Fibroblast of skin of back (primary cell): Measurements from ENCODE around the gene FER1L5. TPM values are rescaled to one million over a fixed set of nuclear protein-coding genes. Genes with fewer than 3 reads are reported as not detected.

Experiments used
- DNase-seq: peaks from one replicate; pipeline ENCODE4 v3.0.0-alpha.2; 2013
- polyA plus RNA-seq, 2 experiments: library from polyadenylated mRNA; unstranded; fragments of 120-200 nt; gene quantifications; one replicate each; pipeline ENCODE4 v1.2.1, GENCODE V29; 2013; ENCODE audit not compliant: insufficient read length in 2 of 2

The FER1L5 gene
- 0.05 TPM for polyA plus RNA-seq (2013, experiment 1 of 2; ENCODE audit: insufficient read length)
- polyA plus RNA-seq (2013, experiment 2 of 2; ENCODE audit: insufficient read length): 0.07 TPM

- DNase-seq: peak; percentile 67
Measured at GRCh38 chr2:96642564-96643360, at the start of gene FER1L5. Gene FER1L5, plus strand, starts transcription at chr2:96642764. Its CDS starts 73 bp downstream, at chr2:96642837.

GRCh38 chr2:96594282-96594681 is 48.3 kb upstream of the FER1L5 start:
- no peak for DNase-seq

GRCh38 chr2:96594691-96595152 is 47.8 kb upstream of the FER1L5 start:
- no peak for DNase-seq

GRCh38 chr2:96596596-96596995 is 46.0 kb upstream of the FER1L5 start:
- DNase-seq: no peak

GRCh38 chr2:96599941-96600340 is 42.6 kb upstream of the FER1L5 start:
- DNase-seq: no peak

- no peak for DNase-seq
Measured at GRCh38 chr2:96601382-96602292, 40.9 kb upstream of the FER1L5 start.

GRCh38 chr2:96602330-96602823 is 40.2 kb upstream of the FER1L5 start:
- no peak for DNase-seq

- DNase-seq: no peak
Measured at GRCh38 chr2:96604104-96604503, 38.5 kb upstream of the FER1L5 start.

GRCh38 chr2:96608469-96609455 is 33.8 kb upstream of the FER1L5 start:
- peak; percentile 20 for DNase-seq

- no peak for DNase-seq
Measured at GRCh38 chr2:96616128-96616527, 26.4 kb upstream of the FER1L5 start.

- DNase-seq: no peak
Measured at GRCh38 chr2:96616535-96616934, 26.0 kb upstream of the FER1L5 start.

GRCh38 chr2:96617012-96617411 is 25.6 kb upstream of the FER1L5 start:
- no peak for DNase-seq

GRCh38 chr2:96618596-96619283 is 23.8 kb upstream of the FER1L5 start:
- DNase-seq: no peak

- no peak for DNase-seq
Measured at GRCh38 chr2:96622544-96622943, 20.0 kb upstream of the FER1L5 start.

- DNase-seq: no peak
Measured at GRCh38 chr2:96623116-96623515, 19.4 kb upstream of the FER1L5 start.

GRCh38 chr2:96625571-96626552 is 16.7 kb upstream of the FER1L5 start:
- DNase-seq: peak; percentile 20

GRCh38 chr2:96626553-96626942 is 16.0 kb upstream of the FER1L5 start:
- DNase-seq: no peak

- DNase-seq: peak; percentile 63
Measured at GRCh38 chr2:96631804-96632435, 10.6 kb upstream of the FER1L5 start.

- DNase-seq: no peak
Measured at GRCh38 chr2:96633641-96634040, 8.9 kb upstream of the FER1L5 start.
